Measurements from ENCODE around the gene SENP5. TPM values are rescaled to one million over a fixed set of nuclear protein-coding genes. Genes with fewer than 3 reads are reported as not detected.
A peak's percentile ranks its signal among the peaks of the same experiment; 100 is the strongest.
"Not testable (repeated sequence)": the region's sequence is repeated elsewhere in the genome, so short reads cannot be mapped to it uniquely, and the experiment has no call there.

Gene SENP5, protein sequence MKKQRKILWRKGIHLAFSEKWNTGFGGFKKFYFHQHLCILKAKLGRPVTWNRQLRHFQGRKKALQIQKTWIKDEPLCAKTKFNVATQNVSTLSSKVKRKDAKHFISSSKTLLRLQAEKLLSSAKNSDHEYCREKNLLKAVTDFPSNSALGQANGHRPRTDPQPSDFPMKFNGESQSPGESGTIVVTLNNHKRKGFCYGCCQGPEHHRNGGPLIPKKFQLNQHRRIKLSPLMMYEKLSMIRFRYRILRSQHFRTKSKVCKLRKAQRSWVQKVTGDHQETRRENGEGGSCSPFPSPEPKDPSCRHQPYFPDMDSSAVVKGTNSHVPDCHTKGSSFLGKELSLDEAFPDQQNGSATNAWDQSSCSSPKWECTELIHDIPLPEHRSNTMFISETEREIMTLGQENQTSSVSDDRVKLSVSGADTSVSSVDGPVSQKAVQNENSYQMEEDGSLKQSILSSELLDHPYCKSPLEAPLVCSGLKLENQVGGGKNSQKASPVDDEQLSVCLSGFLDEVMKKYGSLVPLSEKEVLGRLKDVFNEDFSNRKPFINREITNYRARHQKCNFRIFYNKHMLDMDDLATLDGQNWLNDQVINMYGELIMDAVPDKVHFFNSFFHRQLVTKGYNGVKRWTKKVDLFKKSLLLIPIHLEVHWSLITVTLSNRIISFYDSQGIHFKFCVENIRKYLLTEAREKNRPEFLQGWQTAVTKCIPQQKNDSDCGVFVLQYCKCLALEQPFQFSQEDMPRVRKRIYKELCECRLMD
- total RNA-seq (2022) (33.6 and 36.8 TPM in 2 replicates), Bru-seq, nascent RNA (percentile 87 among the genes with signal in this experiment), BruChase-seq, experiment 1, labeled RNA remaining after a 2-hour chase (percentile 93 among the genes with signal in this experiment), BruChase-seq, experiment 2, labeled RNA remaining after a 6-hour chase (percentile 87 among the genes with signal in this experiment)
- long read RNA-seq, full-length matches to known transcripts: 11 of 16 reads
- long read RNA-seq, partial matches to known transcripts: 0 of 16 reads
- long read RNA-seq, other reads (novel, unspliced or antisense): 5 of 16 reads

DNA sequence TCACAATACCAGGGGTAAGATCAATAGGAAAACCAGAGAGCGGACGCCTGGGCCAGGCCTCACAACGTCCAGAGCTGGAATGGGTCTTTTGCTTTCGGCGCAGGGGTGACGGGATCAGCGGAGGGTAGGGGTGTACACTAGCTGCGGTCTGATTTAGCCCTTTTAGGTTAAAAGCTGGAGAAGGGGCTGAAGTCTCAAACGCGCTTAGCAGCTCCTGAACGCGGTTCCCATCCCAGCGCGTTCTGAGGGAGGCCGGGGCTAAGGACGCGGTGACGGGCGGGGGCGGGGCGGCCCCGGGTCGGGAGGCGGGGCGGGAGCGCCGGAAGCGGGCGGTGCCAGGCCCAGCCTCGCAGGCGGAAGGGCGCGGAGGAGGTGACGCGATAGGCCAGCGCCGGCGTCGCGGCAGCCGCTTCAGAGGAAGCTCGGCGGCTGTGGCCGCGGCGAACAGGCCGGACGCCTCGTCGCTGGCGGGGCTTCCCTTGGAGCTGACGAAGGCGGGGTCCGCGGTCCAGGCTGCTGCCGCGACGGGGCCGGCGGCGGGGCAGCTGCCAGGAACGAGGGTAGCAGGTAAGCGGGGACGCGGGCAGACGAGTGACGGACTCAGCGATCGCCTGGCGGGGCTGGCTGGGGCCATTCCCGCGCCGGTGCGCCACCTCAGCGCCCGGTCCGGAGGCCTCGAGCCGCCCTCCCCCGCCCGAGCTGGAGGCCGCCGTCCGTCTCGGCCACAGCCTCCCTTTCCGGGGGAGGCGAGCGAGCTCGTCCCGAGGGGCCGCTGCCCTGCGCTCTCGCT, at the start of gene SENP5:
SENP5 (plus strand) TSS at position 414 of the 790 bp plus-strand sequence. CDS start 17,262 bp downstream, outside the sequence.
- no TSS peak for BruUV-seq (replicated peaks)
- H3K4me3 Mint-ChIP-seq (ENCODE audit: unreplicated experiment): peak within 1 kb of the TSS; percentile 90

DNA sequence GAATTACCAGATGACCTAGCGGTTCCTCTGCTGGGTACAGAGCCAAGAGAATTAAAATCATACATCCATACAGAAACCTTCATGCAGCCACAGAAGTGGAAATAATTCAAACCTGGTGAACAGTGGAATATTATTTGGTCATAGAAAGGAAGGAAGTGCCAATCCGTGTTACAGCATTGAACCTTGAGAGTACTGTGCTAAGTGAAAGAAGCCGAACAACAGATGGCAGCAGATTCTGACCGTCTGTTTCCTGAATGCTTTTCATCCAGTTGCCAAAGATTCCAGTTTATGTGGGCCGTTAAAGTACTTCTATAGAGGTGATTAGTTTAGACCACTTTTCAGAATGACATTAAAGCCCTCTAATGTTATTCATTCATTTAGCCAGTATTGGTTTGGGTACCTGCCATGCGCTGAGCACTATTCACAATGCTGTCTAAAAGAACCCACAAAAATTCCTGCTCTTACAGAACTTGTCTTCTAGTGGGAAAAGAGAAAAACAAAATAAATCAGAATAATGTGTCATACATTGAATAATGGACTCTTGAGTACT, 45.8 kb upstream of the SENP5 start:
- Histone ChIP-seq H3K27me3 (replicated peaks; ENCODE audit: control insufficient read depth, insufficient read depth, low read length) (no peaks in the 10 kb centered on the region), H3K36me3 (ENCODE audit: control insufficient read depth, insufficient read depth, low read length) (peaks cover 8% of the 10 kb centered on the region), H3K4me1 (no peaks in the 10 kb centered on the region), H3K4me3 (ENCODE audit: low read depth, low read length) (no peak overlapping the region), H3K9me3 (no peaks in the 10 kb centered on the region)
- Mint-ChIP-seq H3K9me3 (ENCODE audit: unreplicated experiment) (no peaks in the 10 kb centered on the region), H3K36me3 (ENCODE audit: insufficient read depth, unreplicated experiment) (peaks cover 96% of the 10 kb centered on the region), H3K27me3 (ENCODE audit: insufficient read depth, unreplicated experiment) (no peaks in the 10 kb centered on the region), H3K4me3 (ENCODE audit: unreplicated experiment) (no peak overlapping the region), H3K27ac (ENCODE audit: unreplicated experiment) (no peak overlapping the region), H3K4me1 (ENCODE audit: low read depth, unreplicated experiment) (no peaks in the 10 kb centered on the region)
- TF ChIP-seq, protein P1, sequence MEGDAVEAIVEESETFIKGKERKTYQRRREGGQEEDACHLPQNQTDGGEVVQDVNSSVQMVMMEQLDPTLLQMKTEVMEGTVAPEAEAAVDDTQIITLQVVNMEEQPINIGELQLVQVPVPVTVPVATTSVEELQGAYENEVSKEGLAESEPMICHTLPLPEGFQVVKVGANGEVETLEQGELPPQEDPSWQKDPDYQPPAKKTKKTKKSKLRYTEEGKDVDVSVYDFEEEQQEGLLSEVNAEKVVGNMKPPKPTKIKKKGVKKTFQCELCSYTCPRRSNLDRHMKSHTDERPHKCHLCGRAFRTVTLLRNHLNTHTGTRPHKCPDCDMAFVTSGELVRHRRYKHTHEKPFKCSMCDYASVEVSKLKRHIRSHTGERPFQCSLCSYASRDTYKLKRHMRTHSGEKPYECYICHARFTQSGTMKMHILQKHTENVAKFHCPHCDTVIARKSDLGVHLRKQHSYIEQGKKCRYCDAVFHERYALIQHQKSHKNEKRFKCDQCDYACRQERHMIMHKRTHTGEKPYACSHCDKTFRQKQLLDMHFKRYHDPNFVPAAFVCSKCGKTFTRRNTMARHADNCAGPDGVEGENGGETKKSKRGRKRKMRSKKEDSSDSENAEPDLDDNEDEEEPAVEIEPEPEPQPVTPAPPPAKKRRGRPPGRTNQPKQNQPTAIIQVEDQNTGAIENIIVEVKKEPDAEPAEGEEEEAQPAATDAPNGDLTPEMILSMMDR (IDR thresholded peaks at IDR 0.05; ENCODE audit: insufficient read depth in 1 of 2, low read depth in 1 of 2, low read length in 1 of 2, severe bottlenecking in 1 of 2, unreplicated experiment in 1 of 2): no peak
- BruUV-seq (replicated peaks): no TSS peak
- intact Hi-C loops (cut with micrococcal nuclease; ENCODE audit: unreplicated experiment): no loop called here
- no peak for DNase-seq
- CTCF ChIA-PET: no interaction called here
- POLR2A ChIA-PET: no interaction called here

More for the DNA sequence above, at the start of gene SENP5:
- no peaks in the 10 kb centered on the region; the same call in 1 of the 2 replicates for H3K36me3 ChIP-seq (ENCODE audit: control insufficient read depth, insufficient read depth, low read length)
- no peaks in the 10 kb centered on the region for H3K27me3 ChIP-seq (replicated peaks; ENCODE audit: control insufficient read depth, insufficient read depth, low read length)
- no peaks in the 10 kb centered on the region for H3K9me3 Mint-ChIP-seq (ENCODE audit: unreplicated experiment)
- CTCF ChIA-PET: interaction anchor here (0.5 to 1.9 kb wide), 4 partner anchors 75 to 156 kb away, joined by 4 to 8 read pairs (median 7); partner anchors contain the start of gene NCBP2
- intact Hi-C loops (cut with micrococcal nuclease; ENCODE audit: unreplicated experiment): loop anchor here (5.0 kb wide), 1 partner anchor 75 kb away; the partner anchor contains the start of gene NCBP2
- H3K4me3 ChIP-seq (ENCODE audit: low read depth, low read length): peak within 1 kb of the TSS; percentile 99
- H3K9me3 ChIP-seq: no peaks in the 10 kb centered on the region
- peak; percentile 87 to 92 for DNase-seq
- H3K4me1 Mint-ChIP-seq (ENCODE audit: low read depth, unreplicated experiment): no peaks in the 10 kb centered on the region
- H3K4me1 ChIP-seq: no peaks in the 10 kb centered on the region
- peak within 1 kb of the TSS; percentile 91 for H3K27ac Mint-ChIP-seq (ENCODE audit: unreplicated experiment)
- TF ChIP-seq, protein P1 (IDR thresholded peaks at IDR 0.05; ENCODE audit: insufficient read depth in 1 of 2, low read depth in 1 of 2, low read length in 1 of 2, severe bottlenecking in 1 of 2, unreplicated experiment in 1 of 2): no peak
- POLR2A ChIA-PET: interaction anchor here (0.6 to 1.6 kb wide), 12 partner anchors 19 to 927 kb away, joined by 3 to 12 read pairs (median 6); partner anchors contain the start of genes CEP19, NCBP2, PAK2 and PIGX
- peaks cover 24% of the 10 kb centered on the region for H3K36me3 Mint-ChIP-seq (ENCODE audit: insufficient read depth, unreplicated experiment)
- no peaks in the 10 kb centered on the region for H3K27me3 Mint-ChIP-seq (ENCODE audit: insufficient read depth, unreplicated experiment)

GRCh38 chr3:196829651-196830050, 38.1 kb upstream of the SENP5 start:
- Mint-ChIP-seq H3K27ac (ENCODE audit: unreplicated experiment) (peak overlapping the region; percentile 8), H3K36me3 (ENCODE audit: insufficient read depth, unreplicated experiment) (peaks cover 48% of the 10 kb centered on the region)
- H3K27me3 ChIP-seq (replicated peaks; ENCODE audit: control insufficient read depth, insufficient read depth, low read length); H3K9me3 Mint-ChIP-seq (ENCODE audit: unreplicated experiment); H3K27me3 Mint-ChIP-seq (ENCODE audit: insufficient read depth, unreplicated experiment); intact Hi-C loops (cut with micrococcal nuclease; ENCODE audit: unreplicated experiment); H3K9me3 ChIP-seq; POLR2A ChIA-PET; H3K36me3 ChIP-seq (ENCODE audit: control insufficient read depth, insufficient read depth, low read length); BruUV-seq (replicated peaks); H3K4me3 ChIP-seq (ENCODE audit: low read depth, low read length); H3K4me3 Mint-ChIP-seq (ENCODE audit: unreplicated experiment); H3K4me1 Mint-ChIP-seq (ENCODE audit: low read depth, unreplicated experiment); H3K4me1 ChIP-seq; DNase-seq: not testable (repeated sequence)
- CTCF ChIA-PET: interaction anchor here (0.7 kb wide), 1 partner anchor 93 kb away, joined by 6 read pairs; no protein-coding TSS in a partner anchor
